Nucleus accumbens (tissue), 56 donors: ENCODE measurements around the gene DOCK1.
"Not testable (repeated sequence)": the region's sequence is repeated elsewhere in the genome, so short reads cannot be mapped to it uniquely, and the experiment has no call there.

ENCODE experiments used
- DNase-seq, 56 donors: peaks; one replicate each; lab custom pipeline; 2025; lab: John Stamatoyannopoulos, UW

Gene DOCK1

DNA sequence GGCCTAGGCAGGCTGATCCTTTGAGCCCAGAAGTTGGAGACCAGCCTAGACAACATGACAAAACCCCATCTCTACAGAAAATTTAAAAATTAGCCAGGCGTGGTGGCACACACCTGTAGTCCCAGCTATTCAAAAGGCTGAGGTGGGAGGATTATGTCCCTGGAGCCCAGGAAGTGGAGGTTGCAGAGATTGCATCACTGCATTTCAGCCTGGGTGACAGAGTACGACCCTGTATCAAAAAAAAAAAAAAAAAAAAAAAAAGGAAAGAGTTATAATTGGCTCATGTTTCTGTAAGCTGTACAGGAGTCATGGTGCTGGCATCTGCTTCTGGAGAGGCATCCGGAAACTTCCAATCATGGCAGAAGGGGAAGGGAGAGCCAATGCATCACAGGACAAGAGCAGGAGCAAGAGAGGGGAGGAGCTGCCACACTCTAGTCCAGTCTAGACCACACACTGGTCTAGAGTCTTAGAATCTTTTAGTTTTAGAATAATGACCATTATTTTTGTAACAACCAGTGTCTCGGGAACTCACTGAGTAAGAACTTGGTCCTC is 16.8 kb downstream of the DOCK1 start:
- no peak for DNase-seq

DNA sequence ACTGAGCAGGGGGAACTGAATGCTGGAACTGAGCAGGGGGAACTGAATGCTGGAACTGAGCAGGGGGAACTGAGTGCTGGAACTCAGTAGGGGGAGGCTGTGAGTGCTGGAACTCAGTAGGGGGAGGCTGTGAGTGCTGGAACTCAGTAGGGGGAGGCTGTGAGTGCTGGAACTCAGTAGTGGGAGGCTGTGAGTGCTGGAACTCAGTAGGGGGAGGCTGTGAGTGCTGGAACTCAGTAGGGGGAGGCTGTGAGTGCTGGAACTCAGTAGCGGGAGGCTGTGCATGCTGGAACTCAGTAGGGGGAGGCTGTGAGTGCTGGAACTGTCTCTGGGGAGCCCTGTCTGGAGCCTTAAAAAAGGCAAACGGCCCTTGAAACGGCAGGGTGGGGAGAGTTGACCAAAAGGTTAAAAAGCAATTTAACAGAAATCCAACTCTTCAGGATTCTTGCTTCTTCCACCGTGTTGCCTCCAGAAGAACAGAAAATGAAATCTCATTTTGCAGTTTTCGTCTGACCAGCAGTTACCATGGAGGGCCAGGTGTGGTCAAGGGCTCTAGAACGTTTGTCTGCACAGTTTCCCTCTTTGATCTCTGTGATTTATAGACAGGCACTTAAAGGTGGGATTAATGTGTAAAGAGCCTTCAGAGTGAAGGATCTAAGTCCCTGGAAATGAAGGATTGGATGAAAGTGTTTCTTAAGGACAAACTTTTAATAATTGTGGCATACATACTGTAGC is 19.1 kb downstream of the DOCK1 start:
- DNase-seq: no peak

DNA sequence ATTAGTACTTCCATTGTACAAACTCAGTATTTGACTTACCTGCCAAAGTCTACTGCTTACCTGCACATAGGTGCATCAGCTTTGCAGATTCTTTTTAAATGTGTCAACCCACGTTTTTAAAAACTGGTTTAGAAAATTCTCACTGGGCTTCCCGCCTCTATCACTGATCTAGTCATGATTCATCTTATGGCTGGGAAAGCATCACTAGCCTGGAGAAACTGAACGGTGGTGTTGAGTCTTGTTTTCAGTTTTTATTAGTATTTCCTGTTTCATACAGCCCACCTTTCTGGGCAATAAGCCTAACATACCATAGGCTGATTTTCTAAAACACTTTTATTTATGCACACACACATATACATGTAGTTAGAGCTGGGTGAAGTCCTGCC is 19.7 kb downstream of the DOCK1 start:
- DNase-seq: no peak

DNA sequence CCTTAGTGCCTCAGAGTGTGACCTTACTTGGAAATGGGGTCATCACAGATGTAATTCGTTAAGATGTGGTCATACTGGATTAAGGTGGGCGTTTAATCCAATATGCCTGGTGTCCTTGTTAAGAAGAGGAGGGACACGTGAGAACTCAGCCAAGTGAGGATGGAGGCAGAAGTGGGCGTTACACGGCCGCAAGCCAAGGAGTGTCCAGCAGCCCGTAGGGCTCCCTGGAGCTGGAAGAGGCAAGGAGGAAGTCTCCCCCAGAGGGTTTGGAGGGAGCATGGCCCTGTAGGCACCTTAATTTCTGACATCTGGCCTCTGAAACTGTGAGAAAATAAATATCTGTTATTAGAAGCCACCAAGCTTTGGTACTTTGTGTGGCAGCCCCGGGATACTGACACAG is 21.3 kb downstream of the DOCK1 start:
- DNase-seq: no peak

GRCh38 chr10:126927799-126928198 is 22.6 kb downstream of the DOCK1 start:
- DNase-seq: no peak

DNA sequence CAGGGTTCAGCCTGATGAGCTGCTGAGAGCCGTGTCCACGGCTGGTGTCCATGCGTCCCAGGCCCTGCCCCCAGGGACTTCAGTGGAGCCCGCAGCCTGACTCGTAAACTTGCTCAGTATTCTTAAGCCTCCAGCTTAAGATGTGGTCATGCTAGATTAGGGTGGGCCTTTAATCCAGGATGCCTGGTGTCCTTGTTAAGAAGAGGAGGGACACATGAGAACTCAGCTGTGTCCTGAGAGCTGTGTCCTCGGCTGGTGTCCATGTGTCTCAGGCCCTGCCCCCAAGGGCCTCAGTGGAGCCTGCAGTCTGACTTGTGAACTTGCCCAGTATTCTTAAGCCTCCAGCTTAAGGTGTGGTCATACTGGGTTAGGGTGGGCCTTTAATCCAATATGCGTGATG is 23.0 kb downstream of the DOCK1 start:
- no peak for DNase-seq

- no peak for DNase-seq
Observed at GRCh38 chr10:126929391-126929790, 24.2 kb downstream of the DOCK1 start.

GRCh38 chr10:126930131-126930882 is 25.1 kb downstream of the DOCK1 start:
- no peak for DNase-seq

DNA sequence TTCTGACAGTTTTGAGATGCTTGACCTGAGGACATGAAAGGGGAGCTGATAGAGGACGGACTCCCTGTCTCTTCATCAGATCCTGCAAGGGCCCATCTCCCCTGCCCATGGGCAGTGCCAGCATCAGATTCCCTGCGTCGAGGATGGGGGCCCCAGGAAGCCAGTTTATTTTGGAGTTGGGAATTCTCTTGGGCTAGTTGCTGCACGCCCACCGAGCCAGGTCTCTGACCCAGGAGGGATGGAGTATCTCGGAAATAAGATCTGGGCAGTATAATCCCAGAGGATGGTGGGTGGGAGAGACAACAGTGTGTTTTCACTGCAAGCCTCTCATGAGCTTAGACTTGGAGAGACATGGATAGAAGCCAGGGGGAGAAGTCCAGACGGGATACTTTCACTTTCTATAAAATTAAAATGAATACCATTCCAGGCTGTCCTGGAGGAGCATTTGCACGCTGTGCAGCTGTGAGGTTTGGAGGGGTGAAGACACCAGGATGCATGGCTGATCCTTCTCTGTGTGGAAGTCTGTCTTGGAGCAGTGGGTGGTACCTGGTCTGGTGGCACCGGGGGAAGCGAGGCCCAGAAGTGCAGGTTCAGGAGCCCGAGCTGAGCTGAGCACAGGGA is 25.8 kb downstream of the DOCK1 start:
- DNase-seq: no peak

DNA sequence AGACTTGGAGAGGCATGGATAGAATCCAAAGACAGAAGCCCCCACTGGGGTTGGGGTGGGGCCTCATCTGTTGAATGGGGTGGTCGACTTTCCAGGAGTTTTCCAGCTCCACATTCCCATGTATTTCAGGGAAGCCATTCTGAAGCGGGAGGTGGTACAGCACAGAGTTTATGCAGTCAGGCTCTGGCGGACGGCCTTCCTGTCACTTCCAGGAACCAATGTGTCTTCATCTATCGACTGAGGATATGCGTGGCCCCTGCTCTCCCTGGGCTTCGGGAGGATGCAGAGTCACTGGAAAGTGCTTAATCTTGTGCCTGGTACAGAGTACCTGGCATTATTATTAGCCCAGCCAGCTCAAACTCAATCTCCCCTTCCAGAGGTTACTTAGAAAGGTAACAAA is 26.3 kb downstream of the DOCK1 start:
- DNase-seq: no peak

DNA sequence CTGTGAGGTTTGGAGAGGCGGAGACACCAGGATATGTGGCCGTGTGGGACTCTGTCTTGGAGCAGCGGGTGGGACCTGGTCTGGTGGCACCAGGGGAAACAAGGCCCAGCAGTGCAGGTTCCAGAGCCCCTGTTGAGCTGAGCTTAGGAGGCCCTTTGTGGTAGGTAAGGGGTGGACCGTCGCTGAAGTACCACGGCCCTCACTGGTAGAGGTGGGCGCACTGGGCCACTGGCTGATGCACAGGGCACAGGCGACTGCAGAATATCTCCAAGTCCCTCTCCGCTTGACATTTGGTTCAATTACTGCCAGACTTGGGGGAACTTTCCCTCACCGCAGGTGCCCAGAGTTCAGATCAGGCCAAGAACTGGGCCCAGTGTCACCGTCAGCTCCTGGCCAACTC is 27.3 kb downstream of the DOCK1 start:
- no peak for DNase-seq

- DNase-seq: no peak
Observed at GRCh38 chr10:126933116-126933515, 27.9 kb downstream of the DOCK1 start.

DNA sequence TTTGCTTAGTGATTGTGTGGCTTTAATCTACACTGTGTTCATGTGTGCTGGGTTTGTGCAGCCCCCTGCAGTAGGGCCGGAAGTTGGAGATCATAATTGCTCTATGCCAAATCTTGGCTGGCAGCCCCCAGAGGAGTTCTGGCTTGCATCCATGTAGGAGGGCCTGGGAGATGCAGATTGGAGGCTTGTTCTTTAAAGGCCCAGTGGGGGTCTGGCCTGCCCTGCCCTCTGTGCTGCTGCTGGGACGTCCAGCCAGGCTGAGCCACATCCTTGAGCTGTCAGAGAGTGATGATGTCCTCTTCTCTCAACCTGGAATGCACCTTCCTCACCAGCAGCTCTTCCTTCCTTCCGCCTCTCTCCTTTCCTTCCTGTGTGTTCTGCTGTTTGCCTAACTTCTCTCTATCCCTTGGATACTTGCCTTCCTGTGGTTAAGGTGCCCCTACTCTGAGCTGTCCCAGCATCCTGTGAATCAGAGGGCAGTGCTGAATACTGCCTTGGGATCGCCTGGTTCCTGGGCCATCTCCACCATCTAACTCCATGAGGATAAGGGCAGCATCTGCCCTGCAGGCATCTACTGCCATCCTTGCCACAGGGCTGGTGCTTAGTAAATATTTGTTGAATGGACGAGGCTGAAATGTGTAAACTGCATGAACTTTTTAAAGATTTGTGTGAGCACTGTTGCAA is 30.2 kb downstream of the DOCK1 start:
- no peak for DNase-seq

- no peak for DNase-seq
Observed at GRCh38 chr10:126937026-126937425, 31.8 kb downstream of the DOCK1 start.

DNA sequence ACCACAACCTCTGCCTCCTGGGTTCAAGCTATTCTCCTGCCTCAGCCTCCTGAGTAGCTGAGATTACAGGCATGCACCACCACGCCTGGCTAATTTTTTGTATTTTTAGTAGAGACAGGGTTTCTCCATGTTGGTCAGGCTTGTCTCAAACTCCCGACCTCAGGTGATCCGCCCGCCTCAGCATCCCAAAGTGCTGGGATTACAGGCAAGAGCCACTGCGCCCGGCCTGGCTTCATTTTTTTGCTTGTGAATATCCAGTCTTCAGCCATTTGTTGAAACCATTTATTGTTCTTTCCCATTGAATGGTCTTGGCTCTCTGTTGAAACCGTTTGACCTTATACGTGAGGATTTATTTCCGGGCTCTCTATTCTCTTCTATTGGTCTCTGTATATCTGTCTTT is 32.9 kb downstream of the DOCK1 start:
- DNase-seq: not testable (repeated sequence)

DNA sequence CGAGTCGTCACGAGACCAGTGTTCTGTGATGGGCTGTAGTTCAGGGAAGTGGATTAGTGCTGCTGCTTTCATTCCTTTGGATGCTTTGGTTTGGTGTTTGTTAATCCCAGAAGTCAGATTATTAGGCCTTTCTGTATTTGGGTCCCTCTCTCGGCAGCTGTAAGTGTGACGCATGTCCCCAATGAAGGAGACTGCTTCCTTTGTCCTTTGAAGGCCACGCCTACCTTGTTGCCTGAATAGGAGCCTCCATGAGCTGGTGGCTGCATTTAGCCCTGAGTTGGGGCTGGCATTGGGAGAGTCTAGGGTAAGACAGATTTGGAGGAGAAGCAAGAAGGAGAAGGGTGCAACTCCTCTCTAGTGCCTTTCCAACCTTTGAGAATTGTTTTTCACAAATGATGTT is 34.5 kb downstream of the DOCK1 start:
- DNase-seq: peak in 50 of 56 donors; percentile 24 to 88 (median 67)

DNA sequence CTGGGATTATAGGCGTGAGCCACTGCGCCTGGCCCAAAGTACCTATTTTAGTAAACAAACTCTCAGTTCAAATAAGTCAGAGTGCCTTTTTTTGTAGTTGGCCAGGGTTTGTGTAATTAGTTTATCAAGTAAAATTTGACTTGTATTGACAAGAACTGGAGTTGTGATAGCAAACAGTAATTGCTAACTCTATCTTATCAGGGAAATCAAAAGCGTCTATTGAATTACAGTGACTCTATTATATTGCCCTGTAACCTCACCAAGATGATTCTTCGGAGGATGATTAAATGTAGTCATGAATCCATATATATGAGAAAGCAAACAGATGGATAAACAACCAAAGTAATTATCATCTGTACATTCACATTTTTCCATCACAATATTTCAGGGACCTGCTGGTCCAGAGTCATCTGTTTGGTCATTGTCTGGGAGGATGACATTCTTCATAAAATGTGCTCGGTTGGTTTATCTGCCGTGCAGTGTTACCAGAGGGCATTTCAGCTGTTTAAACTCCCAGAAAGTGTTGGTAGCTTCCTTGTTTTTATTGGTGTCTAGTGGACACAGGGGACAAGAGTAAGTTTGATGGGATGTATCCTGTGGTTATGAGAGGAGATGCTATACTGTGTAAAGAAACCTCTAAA is 35.6 kb downstream of the DOCK1 start:
- no peak for DNase-seq

GRCh38 chr10:126944191-126944590 is 39.0 kb downstream of the DOCK1 start:
- no peak for DNase-seq

DNA sequence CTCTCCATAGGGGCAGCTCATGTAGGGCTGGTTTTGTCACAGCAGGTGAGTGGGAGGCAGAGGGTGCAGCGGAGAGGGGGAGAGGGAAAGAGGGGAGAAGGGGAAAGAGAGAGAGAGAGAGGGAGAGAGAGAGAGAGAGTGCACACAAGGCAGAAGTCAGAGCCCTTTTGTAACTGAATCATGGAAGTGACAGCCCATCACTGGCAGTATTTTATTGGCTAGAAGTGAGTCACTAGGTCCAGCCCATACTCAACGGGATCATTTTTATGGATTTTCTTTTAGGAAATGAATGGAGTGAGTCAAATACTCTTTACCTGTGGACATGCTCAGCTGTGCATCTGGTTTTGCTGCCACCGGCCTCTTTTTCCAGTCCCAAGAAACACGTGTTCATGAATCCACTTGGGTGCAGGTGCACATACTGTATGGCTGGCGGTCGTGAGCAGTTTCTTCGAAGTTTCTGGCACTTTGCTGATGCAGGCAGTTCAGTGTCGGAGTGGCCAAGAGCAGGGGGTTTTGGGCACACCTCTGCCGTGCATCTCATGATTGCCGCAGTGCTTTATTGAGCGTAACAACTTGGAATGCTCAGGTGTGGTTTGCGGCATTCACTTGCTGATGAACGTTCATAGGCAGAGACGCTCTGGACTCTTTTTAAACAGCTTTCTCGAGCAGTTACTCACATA is 40.3 kb downstream of the DOCK1 start:
- DNase-seq: no peak

DNA sequence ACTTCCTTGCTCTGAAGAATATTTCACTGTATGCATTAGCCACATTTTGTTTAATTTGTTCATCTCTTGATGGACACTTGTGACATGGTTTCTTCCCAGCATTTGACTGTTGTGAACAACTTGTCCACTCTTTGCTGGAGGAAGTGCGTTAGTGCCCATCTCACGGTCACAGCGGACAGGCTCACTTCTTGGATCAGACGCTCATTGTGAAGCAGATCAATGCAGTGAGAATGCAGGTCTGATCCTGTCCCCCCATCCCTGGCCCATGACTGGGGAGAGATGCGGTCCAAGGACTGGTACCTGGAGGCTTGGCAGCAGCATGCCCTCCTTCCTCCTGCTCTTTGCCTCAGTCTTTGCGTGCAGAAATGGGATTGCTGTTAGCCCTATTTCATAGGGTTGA is 41.5 kb downstream of the DOCK1 start:
- no peak for DNase-seq
